ENCODE data around the gene FRMPD4.

The FRMPD4 gene

GRCh38 chrX:12210971-12211370, 72.7 kb downstream of the FRMPD4 start:
- DNase-seq (ENCODE audit: low spot score): no peak

- DNase-seq (ENCODE audit: low spot score): no peak
These were observed 85.4 kb downstream of the FRMPD4 start for GRCh38 chrX:12223650-12224049.

- DNase-seq (ENCODE audit: low spot score): no peak
These were observed 86.8 kb downstream of the FRMPD4 start for GRCh38 chrX:12225107-12225506.

- no peak for DNase-seq (ENCODE audit: low spot score)
These were observed 89.3 kb downstream of the FRMPD4 start for GRCh38 chrX:12227412-12228041.

- no peak for DNase-seq (ENCODE audit: low spot score)
These were observed 90.6 kb downstream of the FRMPD4 start for GRCh38 chrX:12228862-12229261.

GRCh38 chrX:12229986-12230385, 91.7 kb downstream of the FRMPD4 start:
- no peak for DNase-seq (ENCODE audit: low spot score)

- DNase-seq (ENCODE audit: low spot score): no peak
These were observed 96.5 kb downstream of the FRMPD4 start for GRCh38 chrX:12234534-12235329.

- no peak for DNase-seq (ENCODE audit: low spot score)
These were observed 97.9 kb downstream of the FRMPD4 start for GRCh38 chrX:12236156-12236555.

- DNase-seq (ENCODE audit: low spot score): no peak
These were observed 98.9 kb downstream of the FRMPD4 start for GRCh38 chrX:12237131-12237530.

- DNase-seq (ENCODE audit: low spot score): no peak
These were observed 99.5 kb downstream of the FRMPD4 start for GRCh38 chrX:12237771-12238170.

- no peak for DNase-seq (ENCODE audit: low spot score)
These were observed 101.2 kb downstream of the FRMPD4 start for GRCh38 chrX:12239356-12240082.

- DNase-seq (ENCODE audit: low spot score): no peak
These were observed 102.2 kb downstream of the FRMPD4 start for GRCh38 chrX:12240491-12240890.

- DNase-seq (ENCODE audit: low spot score): no peak
These were observed 102.8 kb downstream of the FRMPD4 start for GRCh38 chrX:12241026-12241425.

- no peak for DNase-seq (ENCODE audit: low spot score)
These were observed 107.7 kb downstream of the FRMPD4 start for GRCh38 chrX:12245650-12246645.

- no peak for DNase-seq (ENCODE audit: low spot score)
These were observed 111.7 kb downstream of the FRMPD4 start for GRCh38 chrX:12249997-12250396.

- no peak for DNase-seq (ENCODE audit: low spot score)
These were observed 124.9 kb downstream of the FRMPD4 start for GRCh38 chrX:12263211-12263610.

- DNase-seq (ENCODE audit: low spot score): no peak
These were observed 131.2 kb downstream of the FRMPD4 start for GRCh38 chrX:12269484-12269883.

- no peak for DNase-seq (ENCODE audit: low spot score)
These were observed 139.9 kb downstream of the FRMPD4 start for GRCh38 chrX:12278151-12278550.

GRCh38 chrX:12282991-12283390, 144.7 kb downstream of the FRMPD4 start:
- no peak for DNase-seq (ENCODE audit: low spot score)

- DNase-seq (ENCODE audit: low spot score): no peak
These were observed 154.9 kb downstream of the FRMPD4 start for GRCh38 chrX:12292996-12293765.

- DNase-seq (ENCODE audit: low spot score): no peak
These were observed 159.1 kb downstream of the FRMPD4 start for GRCh38 chrX:12297353-12297752.
